Middle frontal gyrus (tissue), 1 donor: ENCODE measurements around the gene ZBTB39.
"Not testable (repeated sequence)": the region's sequence is repeated elsewhere in the genome, so short reads cannot be mapped to it uniquely, and the experiment has no call there.

Experiments used
- DNase-seq: peaks from one replicate; pipeline ENCODE4 v3.0.0-alpha.2; 2015; ENCODE audit warnings: low spot score; ENCODE audit errors: extremely low spot score

ZBTB39 gene

GRCh38 chr12:57001448-57001906, 4.9 kb downstream of the ZBTB39 start:
- DNase-seq, result no peak

- no peak for DNase-seq
Observed at GRCh38 chr12:57000393-57000792, 6.0 kb downstream of the ZBTB39 start.

DNA sequence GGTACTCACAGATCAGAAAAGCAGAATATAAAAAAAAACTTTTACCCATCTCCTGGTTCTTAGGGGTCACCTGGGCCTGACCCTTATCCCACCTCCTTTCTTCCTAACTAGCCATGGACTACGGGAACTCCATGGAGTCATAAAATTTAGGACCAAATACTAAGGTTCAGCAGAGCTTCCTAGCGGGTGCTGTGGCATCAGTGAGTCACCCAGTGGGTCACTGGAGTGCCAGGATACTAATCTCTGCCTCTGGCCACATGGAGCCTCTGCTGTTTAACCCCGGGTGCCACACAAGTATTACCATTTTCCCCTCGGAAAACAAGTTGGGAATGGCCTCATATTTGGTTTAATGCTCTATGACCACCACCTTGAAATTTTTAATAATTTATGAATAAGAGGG, 6.9 kb downstream of the ZBTB39 start:
- no peak for DNase-seq

DNA sequence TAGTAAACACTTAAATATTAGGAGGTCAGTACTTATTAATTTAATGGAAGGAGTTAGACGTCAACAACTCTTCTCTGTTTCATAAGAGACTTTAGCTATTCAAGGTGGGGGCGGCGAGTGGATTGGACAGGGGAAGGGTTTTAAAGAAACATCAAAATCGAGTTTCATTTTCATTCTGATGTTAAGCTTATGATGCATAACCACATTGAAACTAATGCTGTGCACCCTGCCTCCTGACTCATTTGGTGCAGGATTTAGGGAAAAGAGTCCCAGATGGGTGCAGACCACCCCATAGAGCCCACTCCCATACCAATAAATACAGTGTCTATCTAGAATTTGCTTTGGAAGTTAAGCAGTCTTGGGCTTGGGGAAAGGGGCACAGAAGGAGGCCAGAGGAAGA, 7.4 kb downstream of the ZBTB39 start:
- DNase-seq, result no peak

- no peak for DNase-seq
Observed at GRCh38 chr12:56998316-56998715, 8.0 kb downstream of the ZBTB39 start.

GRCh38 chr12:56996793-56997545, 9.4 kb downstream of the ZBTB39 start:
- DNase-seq, result no peak

DNA sequence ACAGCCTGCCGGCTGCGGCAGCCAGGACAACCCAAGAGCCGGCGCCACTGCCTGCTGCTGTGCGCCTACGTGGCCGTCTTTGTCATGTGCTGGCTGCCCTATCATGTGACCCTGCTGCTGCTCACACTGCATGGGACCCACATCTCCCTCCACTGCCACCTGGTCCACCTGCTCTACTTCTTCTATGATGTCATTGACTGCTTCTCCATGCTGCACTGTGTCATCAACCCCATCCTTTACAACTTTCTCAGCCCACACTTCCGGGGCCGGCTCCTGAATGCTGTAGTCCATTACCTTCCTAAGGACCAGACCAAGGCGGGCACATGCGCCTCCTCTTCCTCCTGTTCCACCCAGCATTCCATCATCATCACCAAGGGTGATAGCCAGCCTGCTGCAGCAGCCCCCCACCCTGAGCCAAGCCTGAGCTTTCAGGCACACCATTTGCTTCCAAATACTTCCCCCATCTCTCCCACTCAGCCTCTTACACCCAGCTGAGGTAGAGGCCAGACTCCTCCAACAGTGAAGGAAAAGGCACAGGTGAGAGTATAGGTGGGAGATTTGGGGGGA, 10.3 kb downstream of the ZBTB39 start:
- no peak for DNase-seq

DNA sequence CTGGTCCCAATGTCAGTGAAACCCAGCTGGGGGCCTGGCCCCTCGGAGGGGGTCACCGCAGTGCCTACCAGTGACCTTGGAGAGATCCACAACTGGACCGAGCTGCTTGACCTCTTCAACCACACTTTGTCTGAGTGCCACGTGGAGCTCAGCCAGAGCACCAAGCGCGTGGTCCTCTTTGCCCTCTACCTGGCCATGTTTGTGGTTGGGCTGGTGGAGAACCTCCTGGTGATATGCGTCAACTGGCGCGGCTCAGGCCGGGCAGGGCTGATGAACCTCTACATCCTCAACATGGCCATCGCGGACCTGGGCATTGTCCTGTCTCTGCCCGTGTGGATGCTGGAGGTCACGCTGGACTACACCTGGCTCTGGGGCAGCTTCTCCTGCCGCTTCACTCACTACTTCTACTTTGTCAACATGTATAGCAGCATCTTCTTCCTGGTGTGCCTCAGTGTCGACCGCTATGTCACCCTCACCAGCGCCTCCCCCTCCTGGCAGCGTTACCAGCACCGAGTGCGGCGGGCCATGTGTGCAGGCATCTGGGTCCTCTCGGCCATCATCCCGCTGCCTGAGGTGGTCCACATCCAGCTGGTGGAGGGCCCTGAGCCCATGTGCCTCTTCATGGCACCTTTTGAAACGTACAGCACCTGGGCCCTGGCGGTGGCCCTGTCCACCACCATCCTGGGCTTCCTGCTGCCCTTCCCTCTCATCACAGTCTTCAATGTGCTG, 11.0 kb downstream of the ZBTB39 start:
- no peak for DNase-seq

DNA sequence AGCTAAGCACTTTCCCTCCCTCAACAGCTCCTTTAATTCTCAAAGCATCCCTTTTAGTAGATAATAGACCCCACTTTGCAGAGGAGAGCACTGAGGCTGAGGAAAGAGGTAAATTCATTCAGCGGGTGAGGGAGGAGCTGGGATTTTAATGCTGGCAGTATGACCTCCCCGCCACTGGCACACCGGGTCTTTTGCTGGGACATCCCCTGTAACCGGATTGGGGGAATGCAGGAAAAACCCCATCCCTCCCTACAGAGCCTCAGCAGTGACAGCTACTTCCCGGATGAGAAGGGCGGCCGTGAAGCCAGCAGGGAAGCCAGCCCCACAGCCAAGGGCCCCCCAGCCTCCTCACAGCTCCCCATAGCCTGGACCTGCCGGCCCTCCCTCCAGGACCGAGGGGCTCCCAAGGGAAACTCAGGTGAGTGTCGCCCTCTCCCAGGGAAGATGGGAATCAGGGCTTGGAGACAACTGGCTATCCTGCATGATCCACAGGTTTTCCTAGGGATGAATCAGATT, 12.1 kb downstream of the ZBTB39 start:
- no peak for DNase-seq

- no peak for DNase-seq
Observed at GRCh38 chr12:56993346-56993745, 13.0 kb downstream of the ZBTB39 start.

GRCh38 chr12:56991319-56992246, 14.8 kb downstream of the ZBTB39 start:
- no peak for DNase-seq

DNA sequence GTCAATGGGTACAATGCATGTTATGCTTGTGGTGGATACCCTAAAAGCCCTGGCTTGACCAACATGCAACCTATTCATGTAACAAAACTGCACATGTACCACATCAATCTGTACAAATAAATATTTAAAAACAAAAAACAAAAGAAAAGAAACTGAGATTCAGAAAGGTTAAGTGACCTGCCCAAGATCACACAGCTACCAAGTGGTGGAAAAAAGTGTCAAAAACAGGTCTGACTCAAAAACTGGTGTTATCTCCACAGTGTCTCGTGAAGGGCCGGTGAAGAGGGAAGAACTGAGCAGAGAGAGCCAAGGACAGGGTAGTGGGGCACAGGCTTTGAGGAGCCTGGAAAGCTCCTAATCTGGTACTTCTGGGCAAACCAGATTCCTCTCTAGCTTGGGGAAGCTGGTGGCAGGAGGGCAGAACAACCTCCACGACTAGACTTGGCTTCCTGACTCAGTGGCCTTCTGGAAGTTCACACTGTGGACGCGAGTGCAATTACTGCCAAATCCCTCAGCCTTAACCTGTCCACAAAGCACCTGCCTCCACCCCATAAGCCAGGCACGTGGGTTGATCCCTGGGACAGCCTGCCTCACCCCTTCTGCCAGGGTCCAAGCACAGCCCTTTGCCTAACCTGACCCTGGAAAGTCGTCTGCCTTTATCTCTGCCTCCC, 15.6 kb downstream of the ZBTB39 start:
- no peak for DNase-seq

- no peak for DNase-seq
Observed at GRCh38 chr12:56989861-56990610, 16.3 kb downstream of the ZBTB39 start.

- no peak for DNase-seq
Observed at GRCh38 chr12:56988207-56988739, 18.1 kb downstream of the ZBTB39 start.

- peak; percentile 59 for DNase-seq
Observed at GRCh38 chr12:56987551-56988053, 18.7 kb downstream of the ZBTB39 start.

GRCh38 chr12:56987011-56987410, 19.3 kb downstream of the ZBTB39 start:
- DNase-seq, result no peak

DNA sequence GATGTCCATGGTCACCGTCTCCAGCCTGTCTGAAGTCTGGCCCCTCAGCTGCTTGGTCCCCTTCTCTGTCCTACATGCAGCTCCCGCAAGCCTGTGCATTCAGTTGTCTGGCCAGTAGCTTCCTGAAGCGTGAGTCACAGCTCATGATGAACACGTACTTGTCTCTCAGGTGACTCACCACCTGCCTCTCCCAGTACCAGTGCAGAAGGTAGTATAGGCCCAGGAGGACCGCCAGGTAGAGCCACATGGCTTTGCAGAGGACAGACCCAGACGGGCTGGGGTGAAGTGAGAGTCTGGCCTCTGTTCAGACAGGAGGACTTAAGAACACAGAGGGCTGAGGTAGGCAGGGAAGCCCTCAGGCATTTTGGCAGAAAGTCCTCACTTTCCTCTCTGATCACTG, 20.6 kb downstream of the ZBTB39 start:
- not testable (repeated sequence) for DNase-seq

- no peak for DNase-seq
Observed at GRCh38 chr12:56983386-56983785, 23.0 kb downstream of the ZBTB39 start.

- not testable (repeated sequence) for DNase-seq
Observed at GRCh38 chr12:56982578-56983236, 23.6 kb downstream of the ZBTB39 start.
